ENCODE results near the gene TRIO. TPM values are rescaled to one million over a fixed set of nuclear protein-coding genes. Genes with fewer than 3 reads are reported as not detected.

TRIO gene
- total and polyA plus RNA-seq, 2 donors (not counting 3 experiments of a cell fraction or from before 2014, with no cell fraction given): 82.9 to 248 TPM

GRCh38 chr5:14455814-14456321 is 312.7 kb downstream of the TRIO start:
- H3K36me3 ChIP-seq (ENCODE audit: control insufficient read depth in 2 of 2, extremely low read depth in 1 of 2, insufficient read depth in 2 of 2, low read length in 2 of 2): peaks cover 12 to 14% of the 10 kb centered on the region in 2 experiments
- no peaks in the 10 kb centered on the region for H3K27me3 ChIP-seq (ENCODE audit: control insufficient read depth in 2 of 2, insufficient read depth in 2 of 2, low read length in 2 of 2)
- dilution Hi-C loops (cut with MboI; ENCODE audit: extremely low pct_ligation_motif_present, low sequenced_read_pairs) (no loop called here), intact Hi-C loops (cut with micrococcal nuclease) (no loop called here)
- no peak overlapping the region for H3K4me3 ChIP-seq (replicated peaks in 1 of 3; ENCODE audit: insufficient read depth in 1 of 3, low read depth in 1 of 3, low read length in 3 of 3)
- CTCF ChIA-PET: no interaction called here
- H4K20me1 ChIP-seq (replicated peaks; ENCODE audit: control insufficient read depth, extremely low read depth, insufficient read depth, low read length): no peaks in the 10 kb centered on the region
- no peak for TF ChIP-seq MAX (IDR thresholded peaks at IDR 0.05; ENCODE audit: insufficient read depth, insufficient read length)
- TF ChIP-seq POLR2A (IDR thresholded peaks at IDR 0.05; ENCODE audit: low read depth, low read length): no peak
- TF ChIP-seq JUN (IDR thresholded peaks at IDR 0.05; ENCODE audit: borderline replicate concordance, insufficient read depth, insufficient read length, low read depth): no peak
- TF ChIP-seq GATA2 (IDR thresholded peaks at IDR 0.05; ENCODE audit: insufficient read depth, insufficient read length, low read depth, low read length): no peak
- no peak for TF ChIP-seq FOS (IDR thresholded peaks at IDR 0.05; ENCODE audit: borderline replicate concordance, insufficient read depth, low read length)
- no peak for TF ChIP-seq EZH2 (IDR thresholded peaks at IDR 0.05; ENCODE audit: borderline replicate concordance, low read depth, low read length, severe bottlenecking)
- no peak for TF ChIP-seq CTCF (IDR thresholded peaks at IDR 0.05; ENCODE audit: extremely low read depth in 1 of 2, insufficient read depth in 1 of 2, low read depth in 1 of 2, low read length in 2 of 2)
- no peak for TF ChIP-seq POLR2AphosphoS5 (IDR thresholded peaks at IDR 0.05; ENCODE audit: insufficient read depth, low read depth, low read length)
- H3K4me1 ChIP-seq (ENCODE audit: control insufficient read depth, extremely low read depth, insufficient read depth, low read length): no peaks in the 10 kb centered on the region
- no TSS peak for BruUV-seq (replicated peaks)
- DNase-seq (ENCODE audit: low read depth, low spot score): no peak
- peaks cover 40% of the 10 kb centered on the region for H3K79me2 ChIP-seq (ENCODE audit: control insufficient read depth, insufficient read depth, low read length)
- H3K9me1 ChIP-seq (replicated peaks; ENCODE audit: control insufficient read depth, extremely low read depth, insufficient read depth, low read length): no peaks in the 10 kb centered on the region
- H3K27ac ChIP-seq (ENCODE audit: insufficient read depth, low read depth, low read length): no peak overlapping the region
- H2AFZ ChIP-seq (ENCODE audit: low read depth, low read length): no peak overlapping the region
- POLR2A ChIA-PET: no interaction called here
- H3K9me3 ChIP-seq (replicated peaks; ENCODE audit: control insufficient read depth, insufficient read depth, low read length): no peaks in the 10 kb centered on the region
- H3K4me2 ChIP-seq (ENCODE audit: insufficient read depth, low read length): no peak overlapping the region
- FAIRE-seq: no peak
- H3K9ac ChIP-seq (replicated peaks; ENCODE audit: extremely low read depth, insufficient read depth, low read length): no peak overlapping the region
